Spleen (tissue), 11 donors: ENCODE measurements around the gene CERT1. TPM values are rescaled to one million over a fixed set of nuclear protein-coding genes. Genes with fewer than 3 reads are reported as not detected.

Experiments
- DNase-seq: peaks from one replicate; pipeline ENCODE4 v3.0.0-alpha.2; 2020
- H3K27ac ChIP-seq, 8 donors: fragments of 200-600 bp; sonication (generic) in 7 of 8; 1 replicate in 4 of 8; 2 replicates in 4 of 8; pipeline versions ENCODE4 v1.5.0 to v1.8.0; 2016 to 2021; ENCODE audit warnings: inconsistent platforms in 4 of 8, mild to moderate bottlenecking in 4 of 8, moderate library complexity in 1 of 8
- H3K27me3 ChIP-seq, 7 donors: fragments of 200-600 bp; sonication (generic) in 6 of 7; replicated peaks in 1 of 7; 1 replicate in 4 of 7; 2 replicates in 3 of 7; pipeline versions ENCODE4 v1.5.0 to v1.8.0; 2016 to 2021; ENCODE audit warnings: inconsistent platforms in 3 of 7, mild to moderate bottlenecking in 1 of 7
- H3K36me3 ChIP-seq, 6 donors: fragments of 200-600 bp; sonication (generic) in 5 of 6; 1 replicate in 4 of 6; 2 replicates in 2 of 6; pipeline versions ENCODE4 v1.5.0 to v1.8.0; 2016 to 2021; ENCODE audit warnings: inconsistent platforms in 2 of 6
- H3K4me1 ChIP-seq, 6 donors: fragments of 200-600 bp; sonication (generic) in 5 of 6; 1 replicate in 3 of 6; 2 replicates in 3 of 6; pipeline versions ENCODE4 v1.5.0 to v1.8.0; 2016 to 2021; ENCODE audit warnings: inconsistent platforms in 3 of 6
- H3K4me3 ChIP-seq, 8 donors: fragments of 200-600 bp; sonication (generic) in 7 of 8; 1 replicate in 4 of 8; 2 replicates in 4 of 8; pipeline versions ENCODE4 v1.5.0 to v1.8.0; 2016 to 2021; ENCODE audit warnings: inconsistent platforms in 4 of 8, mild to moderate bottlenecking in 4 of 8, moderate library complexity in 2 of 8
- H3K9me3 ChIP-seq, 8 donors: fragments of 200-600 bp; sonication (generic) in 7 of 8; 1 replicate in 4 of 8; 2 replicates in 4 of 8; pipeline versions ENCODE4 v1.5.0 to v1.8.0; 2016 to 2021; ENCODE audit warnings: inconsistent platforms in 4 of 8
- POLR2A ChIP-seq, 3 donors: fragments of 450-650 bp; IDR thresholded peaks; one replicate each; pipeline ENCODE4 v1.5.1; 2017; ENCODE audit warnings: antibody characterized with exemption in 3 of 3, mild to moderate bottlenecking in 1 of 3
- POLR2AphosphoS5 ChIP-seq, 3 donors: sonication (generic); formaldehyde crosslinking; IDR thresholded peaks; one replicate each; pipeline ENCODE4 v1.5.1; 2017; ENCODE audit warnings: antibody characterized with exemption in 3 of 3
- WGBS, 5 donors: extraction: QIAGEN DNeasy Blood & Tissue Kit in 3 of 5; methylation state at CpG; one replicate each; pipeline versions ENCODE4 v1.1.5 to v1.1.7; 2013 to 2018; 5-methylcytosine and 5-hydroxymethylcytosine counted together
- intact Hi-C: fragments of 100-400 bp; cut with DNase I; formaldehyde crosslinking; loops from one replicate; pipeline ENCODE4 v1.15.0; 2023; ENCODE audit warnings: low total_unique reads
- polyA plus RNA-seq, 3 donors: library from polyadenylated mRNA; stranded (reverse); fragments of 200-250 nt; gene quantifications; one replicate each; pipeline ENCODE4 v1.2.1, GENCODE V29; 2013
- total RNA-seq, 7 donors: library from RNA; depleted of rRNA in 3 of 7; stranded (reverse); fragments of >200 nt in 3 of 7; fragmentation: NEBNext Ultra II Directional in 4 of 7; extraction: Animal tissue kit (Norgen Biotek cat#: 25700) in 4 of 7; gene quantifications; one replicate each; pipeline versions ENCODE4 v1.1.0 to v1.2.1, GENCODE V29; 2016 to 2021
- TF ChIP-seq, protein P1 (sequence below), 11 experiments: fragments of 200-600 bp in 7 of 11; fragments of 450-650 bp in 4 of 11; sonication (generic) in 4 of 11; IDR thresholded peaks in 8 of 11; conservative IDR thresholded peaks in 3 of 11; 1 replicate in 7 of 11; 2 replicates in 4 of 11; pipeline versions ENCODE4 v1.4.0 to v1.8.0; 2016 to 2021; ENCODE audit warnings: antibody characterized with exemption in 11 of 11, inconsistent platforms in 4 of 11, mild to moderate bottlenecking in 1 of 11
- donor health status: healthy with polysubstance abuse.
- donor health status: DM: no; HTN: no; CAD: no; lungs with moderate emphysema.
- donor health status: DM: no; HTN: no; CAD: no.
- donor health status: Bipolar disorder and iron deficiency.
- donor health status: healthy.
- donor health status: DM: no; HTN: no; CAD: no.
- donor health status: DM: yes; HTN: yes; CAD: no.

CERT1 gene
- total and polyA plus RNA-seq, 10 donors: 8.5 to 71.1 (median 51.4) TPM

DNA sequence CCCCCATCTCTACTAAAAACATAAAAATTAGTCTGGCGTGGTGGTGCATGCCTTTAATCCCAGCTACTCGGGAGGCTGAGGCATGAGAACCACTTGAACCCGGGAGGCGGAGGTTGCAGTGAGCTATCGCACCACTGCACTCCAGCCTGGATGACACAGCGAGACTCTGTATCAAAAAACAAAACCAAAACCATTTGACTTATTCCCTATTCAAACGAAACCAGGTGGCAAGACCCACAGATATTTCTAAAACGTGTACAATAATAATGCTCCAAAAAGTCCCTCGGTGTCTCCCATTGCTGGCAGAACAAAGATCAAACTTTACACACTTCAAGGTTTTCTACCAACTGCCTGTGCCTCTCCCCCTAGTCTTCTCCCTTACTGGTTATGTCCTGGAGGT is 144.6 kb downstream of the CERT1 start:
- TF ChIP-seq POLR2AphosphoS5 (IDR thresholded peaks at IDR 0.05) (no peak), POLR2A (IDR thresholded peaks at IDR 0.05) (no peak)
- TF ChIP-seq, protein P1, sequence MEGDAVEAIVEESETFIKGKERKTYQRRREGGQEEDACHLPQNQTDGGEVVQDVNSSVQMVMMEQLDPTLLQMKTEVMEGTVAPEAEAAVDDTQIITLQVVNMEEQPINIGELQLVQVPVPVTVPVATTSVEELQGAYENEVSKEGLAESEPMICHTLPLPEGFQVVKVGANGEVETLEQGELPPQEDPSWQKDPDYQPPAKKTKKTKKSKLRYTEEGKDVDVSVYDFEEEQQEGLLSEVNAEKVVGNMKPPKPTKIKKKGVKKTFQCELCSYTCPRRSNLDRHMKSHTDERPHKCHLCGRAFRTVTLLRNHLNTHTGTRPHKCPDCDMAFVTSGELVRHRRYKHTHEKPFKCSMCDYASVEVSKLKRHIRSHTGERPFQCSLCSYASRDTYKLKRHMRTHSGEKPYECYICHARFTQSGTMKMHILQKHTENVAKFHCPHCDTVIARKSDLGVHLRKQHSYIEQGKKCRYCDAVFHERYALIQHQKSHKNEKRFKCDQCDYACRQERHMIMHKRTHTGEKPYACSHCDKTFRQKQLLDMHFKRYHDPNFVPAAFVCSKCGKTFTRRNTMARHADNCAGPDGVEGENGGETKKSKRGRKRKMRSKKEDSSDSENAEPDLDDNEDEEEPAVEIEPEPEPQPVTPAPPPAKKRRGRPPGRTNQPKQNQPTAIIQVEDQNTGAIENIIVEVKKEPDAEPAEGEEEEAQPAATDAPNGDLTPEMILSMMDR (IDR thresholded peaks at IDR 0.05 in 8 of 11, conservative IDR thresholded peaks at IDR 0.05 in 3 of 11): no peak
- Histone ChIP-seq H3K27me3 (no peaks in the 10 kb centered on the region), H3K9me3 (no peaks in the 10 kb centered on the region), H3K4me3 (no peak overlapping the region), H3K4me1 (no peaks in the 10 kb centered on the region), H3K27ac (peak overlapping the region in 4 of 8 donors; percentile 12 to 54 (median 24)), H3K36me3 (peaks cover 0 to 32% (median 6%) of the 10 kb centered on the region in 6 donors)
- intact Hi-C loops: no loop called here
- no peak for DNase-seq
- WGBS, 5 donors: 77 to 87% (median 81%) methylated on average over 9 of the region's 9 CpGs

DNA sequence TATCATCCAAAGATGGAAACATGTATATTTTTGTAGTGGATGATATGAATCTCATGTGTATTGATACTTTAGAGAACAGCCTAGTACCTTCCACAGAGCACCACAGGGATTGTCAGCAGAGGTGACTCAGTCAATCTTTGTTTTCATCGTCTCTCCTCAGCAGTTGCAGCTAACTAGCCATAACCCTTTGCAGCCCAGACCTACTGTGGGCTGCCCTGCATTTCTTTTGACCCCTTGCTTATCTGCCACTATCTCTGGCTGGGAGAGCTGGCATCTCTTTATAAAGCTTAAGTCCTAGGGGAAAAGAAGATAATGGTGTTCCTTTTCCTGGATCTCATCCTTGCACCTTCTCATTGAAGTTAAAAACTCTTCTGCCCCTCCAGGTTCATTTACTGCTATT is 145.7 kb downstream of the CERT1 start:
- TF ChIP-seq POLR2A (IDR thresholded peaks at IDR 0.05) (no peak), POLR2AphosphoS5 (IDR thresholded peaks at IDR 0.05) (no peak)
- TF ChIP-seq, protein P1 (IDR thresholded peaks at IDR 0.05 in 8 of 11, conservative IDR thresholded peaks at IDR 0.05 in 3 of 11): no peak
- no peak for DNase-seq
- no peaks in the 10 kb centered on the region for H3K9me3 ChIP-seq

DNA sequence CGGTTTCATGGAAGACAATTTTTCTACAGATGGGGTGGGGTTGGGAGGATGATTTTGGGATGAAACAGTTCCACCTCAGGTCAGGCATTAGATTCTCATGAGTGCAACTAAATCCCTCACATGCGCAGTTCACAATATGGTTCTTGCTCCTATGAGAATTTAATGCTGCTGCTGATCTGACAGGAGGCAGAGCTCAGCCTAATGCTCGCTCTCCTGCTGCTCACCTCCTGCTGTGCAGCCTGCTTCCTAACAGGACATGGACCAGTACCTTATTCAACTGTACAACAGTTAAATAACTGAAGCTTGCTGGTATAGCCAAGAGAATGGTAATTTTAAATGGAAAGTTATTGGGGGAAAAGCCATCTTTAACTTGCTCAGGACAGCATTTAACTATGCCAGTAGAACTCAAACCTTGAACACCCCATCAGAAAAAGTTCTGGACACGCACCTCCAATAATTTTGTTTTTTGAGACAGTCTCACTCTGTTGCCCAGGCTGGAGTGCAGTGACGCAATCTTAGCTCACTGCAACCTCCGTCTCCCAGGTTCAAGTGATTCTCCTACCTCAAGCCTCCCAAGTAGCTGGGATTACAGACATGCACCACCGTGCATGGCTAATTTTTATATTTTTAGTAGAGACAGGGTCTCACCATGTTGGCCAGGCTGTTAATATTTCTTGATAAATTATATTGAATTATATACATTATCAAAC is 146.7 kb downstream of the CERT1 start:
- Histone ChIP-seq H3K4me1 (no peaks in the 10 kb centered on the region), H3K36me3 (peaks cover 0 to 48% (median 22%) of the 10 kb centered on the region in 6 donors), H3K27me3 (no peaks in the 10 kb centered on the region), H3K9me3 (no peaks in the 10 kb centered on the region), H3K27ac (no peak overlapping the region), H3K4me3 (no peak overlapping the region)
- TF ChIP-seq POLR2AphosphoS5 (IDR thresholded peaks at IDR 0.05) (no peak), POLR2A (IDR thresholded peaks at IDR 0.05) (no peak)
- TF ChIP-seq, protein P1 (IDR thresholded peaks at IDR 0.05 in 8 of 11, conservative IDR thresholded peaks at IDR 0.05 in 3 of 11): no peak
- no peak for DNase-seq
- intact Hi-C loops: no loop called here
- WGBS, 5 donors: 90 to 96% (median 95%) methylated on average over 7 of the region's 7 CpGs

More for the DNA sequence above, 145.7 kb downstream of the CERT1 start:
- Histone ChIP-seq H3K4me3 (no peak overlapping the region), H3K4me1 (no peaks in the 10 kb centered on the region), H3K36me3 (peaks cover 0 to 42% (median 12%) of the 10 kb centered on the region in 6 donors), H3K27me3 (no peaks in the 10 kb centered on the region), H3K27ac (no peak overlapping the region)
- WGBS, 5 donors: 71 to 81% (median 77%) methylated on average over 1 of the region's 1 CpG
- intact Hi-C loops: no loop called here

DNA sequence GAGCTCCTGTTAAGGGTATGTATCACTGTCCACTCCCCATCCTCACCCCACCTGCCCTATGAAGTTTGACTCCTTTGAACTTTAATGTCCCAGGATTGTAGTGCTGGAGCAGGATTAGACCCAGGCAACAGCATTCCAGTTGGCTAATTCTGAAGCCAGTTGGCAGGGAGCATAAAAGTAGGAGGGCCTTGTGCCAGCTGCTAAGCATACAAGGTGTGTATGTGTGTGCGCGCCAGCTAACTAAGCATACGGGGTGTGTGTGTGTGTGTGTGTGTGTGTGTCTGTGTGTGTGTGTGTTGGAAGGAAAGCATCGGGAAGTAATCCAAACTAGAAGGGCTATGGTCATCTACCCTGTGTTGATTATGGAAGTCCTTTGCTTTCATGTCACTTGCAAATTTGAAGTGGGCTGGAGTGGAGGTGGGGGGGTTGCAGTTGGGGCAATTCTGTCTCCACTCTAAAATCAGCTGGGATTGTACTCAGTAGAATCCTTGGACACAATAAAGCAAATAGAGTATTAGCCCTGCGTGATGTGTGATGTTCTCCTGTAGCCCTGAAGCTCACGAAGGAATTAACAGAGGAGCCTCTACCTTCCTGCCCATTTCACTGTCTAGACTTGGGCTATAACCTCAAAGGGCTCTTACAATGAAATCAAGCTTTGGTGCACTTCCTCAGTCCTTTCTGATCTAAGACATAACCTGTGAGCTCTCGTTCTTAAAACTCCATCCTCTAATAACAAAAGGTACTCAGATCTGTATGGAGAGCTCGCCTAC is 147.5 kb downstream of the CERT1 start:
- Histone ChIP-seq H3K4me1 (no peaks in the 10 kb centered on the region), H3K36me3 (peaks cover 0 to 50% (median 30%) of the 10 kb centered on the region in 6 donors), H3K4me3 (no peak overlapping the region), H3K9me3 (no peaks in the 10 kb centered on the region), H3K27ac (no peak overlapping the region), H3K27me3 (no peaks in the 10 kb centered on the region)
- TF ChIP-seq POLR2A (IDR thresholded peaks at IDR 0.05): no peak
- TF ChIP-seq POLR2AphosphoS5 (IDR thresholded peaks at IDR 0.05): no peak
- TF ChIP-seq, protein P1 (IDR thresholded peaks at IDR 0.05 in 8 of 11, conservative IDR thresholded peaks at IDR 0.05 in 3 of 11): no peak
- no peak for DNase-seq
- intact Hi-C loops: no loop called here
- WGBS, 5 donors: 91 to 92% (median 91%) methylated on average over 8 of the region's 8 CpGs
